Raji (cell line): ENCODE measurements around the gene NINL.

Experiments
- POLR2A ChIP-seq: IDR thresholded peaks from 2 replicates; pipeline ENCODE4 v1.6.1; 2011; ENCODE audit warnings: low read depth, low read length, control low read depth; ENCODE audit not compliant: insufficient read depth

NINL gene

GRCh38 chr20:25521382-25521781 is 63.9 kb downstream of the NINL start:
- TF ChIP-seq POLR2A = no peak

- no peak for TF ChIP-seq POLR2A
Measured at GRCh38 chr20:25517124-25517523, 68.2 kb downstream of the NINL start.

GRCh38 chr20:25514747-25515340 is 70.5 kb downstream of the NINL start:
- no peak for TF ChIP-seq POLR2A

GRCh38 chr20:25514195-25514594 is 71.1 kb downstream of the NINL start:
- no peak for TF ChIP-seq POLR2A

- TF ChIP-seq POLR2A = no peak
Measured at GRCh38 chr20:25512709-25513108, 72.6 kb downstream of the NINL start.

GRCh38 chr20:25511183-25511582 is 74.1 kb downstream of the NINL start:
- TF ChIP-seq POLR2A = no peak

GRCh38 chr20:25510721-25511120 is 74.6 kb downstream of the NINL start:
- no peak for TF ChIP-seq POLR2A

- TF ChIP-seq POLR2A = no peak
Measured at GRCh38 chr20:25510202-25510601, 75.1 kb downstream of the NINL start.

- TF ChIP-seq POLR2A = no peak
Measured at GRCh38 chr20:25509084-25509483, 76.2 kb downstream of the NINL start.

- no peak for TF ChIP-seq POLR2A
Measured at GRCh38 chr20:25508083-25508770, 77.1 kb downstream of the NINL start.

- no peak for TF ChIP-seq POLR2A
Measured at GRCh38 chr20:25507385-25508082, 77.8 kb downstream of the NINL start.

GRCh38 chr20:25504366-25505135 is 80.8 kb downstream of the NINL start:
- TF ChIP-seq POLR2A = no peak

- no peak for TF ChIP-seq POLR2A
Measured at GRCh38 chr20:25503936-25504335, 81.4 kb downstream of the NINL start.

GRCh38 chr20:25500880-25501351 is 84.4 kb downstream of the NINL start:
- TF ChIP-seq POLR2A = no peak

GRCh38 chr20:25499855-25500434 is 85.4 kb downstream of the NINL start:
- no peak for TF ChIP-seq POLR2A
